Measurements from ENCODE around the gene SLU7.

DNA sequence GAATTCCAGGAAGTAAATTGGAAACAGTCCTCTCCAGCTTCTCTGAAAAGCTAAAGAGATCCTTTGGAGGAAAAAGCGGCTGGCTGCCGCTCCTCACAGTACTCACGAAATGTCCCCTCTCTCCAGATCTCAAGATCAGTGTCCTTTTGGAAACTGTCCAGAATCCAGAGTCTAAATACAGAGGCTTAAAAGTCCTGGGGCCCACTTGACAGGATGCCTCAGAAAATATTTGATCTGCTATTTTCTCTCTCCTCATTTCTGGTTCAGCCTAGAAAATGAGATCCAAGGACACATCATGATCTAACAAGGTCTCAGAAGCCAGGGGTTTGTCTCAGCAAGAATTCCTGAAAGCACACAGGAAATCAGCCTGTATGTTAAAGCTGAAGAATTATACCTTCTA lies 55.7 kb downstream of the SLU7 start:
- TF ChIP-seq, protein P1, sequence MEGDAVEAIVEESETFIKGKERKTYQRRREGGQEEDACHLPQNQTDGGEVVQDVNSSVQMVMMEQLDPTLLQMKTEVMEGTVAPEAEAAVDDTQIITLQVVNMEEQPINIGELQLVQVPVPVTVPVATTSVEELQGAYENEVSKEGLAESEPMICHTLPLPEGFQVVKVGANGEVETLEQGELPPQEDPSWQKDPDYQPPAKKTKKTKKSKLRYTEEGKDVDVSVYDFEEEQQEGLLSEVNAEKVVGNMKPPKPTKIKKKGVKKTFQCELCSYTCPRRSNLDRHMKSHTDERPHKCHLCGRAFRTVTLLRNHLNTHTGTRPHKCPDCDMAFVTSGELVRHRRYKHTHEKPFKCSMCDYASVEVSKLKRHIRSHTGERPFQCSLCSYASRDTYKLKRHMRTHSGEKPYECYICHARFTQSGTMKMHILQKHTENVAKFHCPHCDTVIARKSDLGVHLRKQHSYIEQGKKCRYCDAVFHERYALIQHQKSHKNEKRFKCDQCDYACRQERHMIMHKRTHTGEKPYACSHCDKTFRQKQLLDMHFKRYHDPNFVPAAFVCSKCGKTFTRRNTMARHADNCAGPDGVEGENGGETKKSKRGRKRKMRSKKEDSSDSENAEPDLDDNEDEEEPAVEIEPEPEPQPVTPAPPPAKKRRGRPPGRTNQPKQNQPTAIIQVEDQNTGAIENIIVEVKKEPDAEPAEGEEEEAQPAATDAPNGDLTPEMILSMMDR (IDR thresholded peaks at IDR 0.05 in 8 of 11, conservative IDR thresholded peaks at IDR 0.05 in 3 of 11), result no peak
- no peak for TF ChIP-seq POLR2A (IDR thresholded peaks at IDR 0.05)
- TF ChIP-seq POLR2AphosphoS5 (IDR thresholded peaks at IDR 0.05), result no peak
